Ectodermal cell (in vitro differentiated cells): ENCODE data around the gene SLC25A13.

Experiments used
- H3K27ac ChIP-seq: 2 replicates; pipeline ENCODE4 v1.7.0; 2013; ENCODE audit warnings: mild to moderate bottlenecking, low read depth, low read length; ENCODE audit not compliant: insufficient read depth, poor library complexity, severe bottlenecking
- H3K27me3 ChIP-seq: 2 replicates; pipeline ENCODE4 v1.7.0; 2013; ENCODE audit warnings: mild to moderate bottlenecking, low read length; ENCODE audit not compliant: insufficient read depth, control insufficient read depth, poor library complexity, severe bottlenecking
- H3K36me3 ChIP-seq: one replicate; pipeline ENCODE4 v1.7.0; 2013; ENCODE audit warnings: low read length; ENCODE audit not compliant: control insufficient read depth, insufficient read depth
- H3K4me1 ChIP-seq: one replicate; pipeline ENCODE4 v1.7.0; 2013; ENCODE audit warnings: low read length; ENCODE audit not compliant: control insufficient read depth, insufficient read depth
- H3K4me3 ChIP-seq: 2 replicates; pipeline ENCODE4 v1.7.0; 2013; ENCODE audit warnings: low read depth, low read length, control low read depth; ENCODE audit not compliant: insufficient read depth
- H3K9me3 ChIP-seq: 2 replicates; pipeline ENCODE4 v1.7.0; 2013; ENCODE audit warnings: mild to moderate bottlenecking, low read length, moderate library complexity; ENCODE audit not compliant: control insufficient read depth
- WGBS, 2 experiments: methylation state at CpG; one replicate each; pipeline ENCODE4 v1.1.7; 2013; ENCODE audit warnings: missing lambda C conversion rate in 2 of 2; 5-methylcytosine and 5-hydroxymethylcytosine counted together

The SLC25A13 gene

DNA sequence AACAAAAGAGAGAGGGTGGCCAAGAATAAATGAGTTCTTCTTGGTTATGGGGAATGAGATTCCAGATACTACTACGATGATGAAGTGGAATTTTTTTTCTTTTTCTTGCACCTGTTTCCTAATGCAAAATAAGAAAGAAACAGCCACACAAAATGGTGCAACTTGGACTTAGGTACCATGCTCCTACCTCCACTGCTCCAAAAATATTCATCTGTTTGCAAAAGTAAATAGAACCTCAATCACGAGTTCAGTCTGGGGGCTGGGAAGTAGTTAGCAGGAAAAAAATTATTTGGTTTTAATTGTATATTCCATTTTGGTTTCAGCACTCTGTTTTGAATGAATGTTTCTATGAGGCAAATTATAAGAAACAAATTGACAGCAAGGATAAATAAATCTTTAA is 73.5 kb downstream of the SLC25A13 start:
- H3K27ac ChIP-seq, result no peak overlapping the region
- no peaks in the 10 kb centered on the region for H3K9me3 ChIP-seq
- H3K4me3 ChIP-seq, result no peak overlapping the region
- H3K36me3 ChIP-seq, result no peaks in the 10 kb centered on the region
- 86 to 94% methylated on average over 1 to 2 of the region's 2 CpGs for WGBS, 2 experiments
- peaks cover 3% of the 10 kb centered on the region for H3K4me1 ChIP-seq
- H3K27me3 ChIP-seq, result no peaks in the 10 kb centered on the region

DNA sequence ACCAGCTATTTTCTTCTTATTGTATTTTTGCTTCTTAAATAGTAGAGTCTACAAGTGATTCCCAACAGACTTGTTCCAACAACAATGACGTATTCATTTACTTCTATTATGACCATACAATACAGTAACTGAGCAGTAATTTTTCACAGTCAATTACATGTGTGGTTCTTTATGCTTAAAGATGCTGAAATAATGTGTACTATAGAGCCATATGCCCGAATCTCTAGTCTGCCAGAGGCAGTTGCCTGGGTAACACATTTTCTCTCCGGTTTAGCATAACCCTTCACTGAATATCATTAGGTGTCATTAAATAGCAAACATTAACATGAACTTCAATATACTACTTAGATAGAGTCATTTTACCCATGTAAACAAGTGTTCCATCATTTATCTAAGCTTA is 75.0 kb downstream of the SLC25A13 start:
- Histone ChIP-seq H3K9me3 (no peaks in the 10 kb centered on the region), H3K27me3 (no peaks in the 10 kb centered on the region), H3K4me1 (peaks cover 3% of the 10 kb centered on the region), H3K36me3 (no peaks in the 10 kb centered on the region), H3K4me3 (no peak overlapping the region), H3K27ac (no peak overlapping the region)
- 93 to 100% methylated on average over 1 to 3 of the region's 3 CpGs for WGBS, 2 experiments

DNA sequence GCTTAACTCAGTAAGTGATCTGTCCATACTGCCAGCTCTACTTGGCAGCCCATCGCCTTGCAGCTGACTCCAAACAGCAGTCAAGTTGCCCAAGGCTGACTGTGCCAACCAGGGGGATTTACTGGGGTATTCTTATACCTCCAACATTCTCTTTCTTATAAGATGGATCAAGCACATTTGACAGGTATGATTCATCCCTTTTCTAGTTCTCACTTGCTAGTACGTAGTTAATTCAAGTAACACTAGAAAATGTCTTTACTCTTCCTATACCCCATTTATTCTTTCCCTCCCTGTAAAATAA is 77.0 kb downstream of the SLC25A13 start:
- Histone ChIP-seq H3K27me3 (no peaks in the 10 kb centered on the region), H3K9me3 (no peaks in the 10 kb centered on the region), H3K27ac (no peak overlapping the region), H3K4me1 (peaks cover 3% of the 10 kb centered on the region), H3K4me3 (no peak overlapping the region), H3K36me3 (no peaks in the 10 kb centered on the region)
- 95 to 99% methylated on average over 2 of the region's 2 CpGs for WGBS, 2 experiments

DNA sequence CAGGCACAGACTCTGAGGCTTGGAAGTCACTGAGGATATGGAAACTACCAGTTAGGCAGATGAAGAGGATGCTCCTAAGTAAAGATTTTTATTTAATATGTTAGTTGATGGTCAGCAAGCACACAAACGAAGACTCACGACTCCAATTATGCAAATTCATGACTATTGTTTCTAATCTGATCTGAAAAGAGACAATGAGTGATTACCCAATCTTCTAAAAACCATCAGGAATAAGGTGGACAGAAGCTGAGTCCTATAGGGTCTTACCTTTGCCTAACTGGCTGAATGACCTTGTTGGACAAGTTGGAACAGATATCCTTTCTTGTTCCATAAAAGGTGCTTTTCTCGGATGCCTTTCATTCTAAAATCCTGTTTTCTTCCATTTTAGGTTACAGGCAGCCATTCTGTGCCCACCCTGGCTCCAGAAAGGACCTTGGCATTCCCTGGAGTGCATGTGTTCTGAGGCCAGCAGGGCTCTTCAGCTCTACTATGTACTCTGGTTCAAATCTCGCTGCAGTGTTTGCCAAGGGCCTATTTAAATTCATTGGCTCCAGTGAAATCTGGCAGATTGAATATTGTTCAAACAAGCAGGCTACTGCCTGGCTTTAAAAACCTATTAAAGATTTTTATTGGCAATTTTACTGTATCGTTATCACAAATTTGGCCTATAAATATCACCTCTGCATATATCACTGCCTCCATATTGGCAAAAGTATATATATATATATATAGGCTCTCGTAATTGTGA is 77.5 kb downstream of the SLC25A13 start:
- Histone ChIP-seq H3K27me3 (no peaks in the 10 kb centered on the region), H3K9me3 (no peaks in the 10 kb centered on the region), H3K27ac (no peak overlapping the region), H3K4me1 (peaks cover 3% of the 10 kb centered on the region), H3K36me3 (no peaks in the 10 kb centered on the region), H3K4me3 (no peak overlapping the region)
- 90 to 93% methylated on average over 6 of the region's 6 CpGs for WGBS, 2 experiments

DNA sequence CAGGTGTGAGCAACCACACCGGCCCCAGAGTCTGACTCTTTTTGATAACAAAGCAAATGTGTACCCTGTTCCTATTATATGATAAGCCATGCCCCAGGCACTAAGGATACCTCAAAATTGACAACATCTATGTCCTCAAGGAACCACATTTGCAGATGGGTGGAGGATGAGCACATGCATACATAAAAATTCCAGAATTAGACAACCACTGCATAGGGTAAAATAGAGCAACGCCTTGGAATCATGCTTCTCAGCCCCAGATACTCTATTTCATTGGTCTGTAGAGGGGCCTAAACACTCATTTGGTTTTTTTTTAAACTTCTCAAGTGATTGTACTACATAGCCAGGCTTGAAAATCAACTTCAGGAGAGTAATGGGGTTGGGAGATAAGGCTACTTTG is 78.7 kb downstream of the SLC25A13 start:
- Histone ChIP-seq H3K27ac (no peak overlapping the region), H3K27me3 (no peaks in the 10 kb centered on the region), H3K36me3 (no peaks in the 10 kb centered on the region), H3K4me1 (peaks cover 3% of the 10 kb centered on the region), H3K9me3 (no peaks in the 10 kb centered on the region), H3K4me3 (no peak overlapping the region)
- WGBS, 2 experiments, result 96 to 100% methylated on average over 2 of the region's 2 CpGs

DNA sequence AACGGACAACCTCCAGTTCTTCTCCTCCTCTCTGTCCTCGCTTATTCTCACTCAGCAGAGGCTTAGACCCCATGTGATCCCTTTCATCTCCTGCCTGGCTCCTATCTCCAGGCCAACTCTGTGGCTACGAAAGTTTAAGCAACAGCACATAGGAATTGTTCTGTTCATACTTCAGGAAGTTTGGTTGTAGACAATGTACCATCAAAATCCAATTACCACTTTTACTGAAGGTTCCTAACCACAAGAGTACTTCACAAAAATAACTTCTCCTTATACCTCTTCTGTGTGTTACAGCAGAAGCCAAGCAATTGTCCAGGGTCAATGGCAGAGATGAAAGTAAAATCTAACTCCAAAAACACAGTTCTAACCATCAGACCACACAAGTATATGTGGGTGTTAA is 80.0 kb downstream of the SLC25A13 start:
- no peak overlapping the region for H3K4me3 ChIP-seq
- peaks cover 3% of the 10 kb centered on the region for H3K4me1 ChIP-seq
- H3K9me3 ChIP-seq, result no peaks in the 10 kb centered on the region
- 67 to 68% methylated on average over 3 of the region's 3 CpGs for WGBS, 2 experiments
- no peaks in the 10 kb centered on the region for H3K36me3 ChIP-seq
- no peak overlapping the region for H3K27ac ChIP-seq
- H3K27me3 ChIP-seq, result no peaks in the 10 kb centered on the region

DNA sequence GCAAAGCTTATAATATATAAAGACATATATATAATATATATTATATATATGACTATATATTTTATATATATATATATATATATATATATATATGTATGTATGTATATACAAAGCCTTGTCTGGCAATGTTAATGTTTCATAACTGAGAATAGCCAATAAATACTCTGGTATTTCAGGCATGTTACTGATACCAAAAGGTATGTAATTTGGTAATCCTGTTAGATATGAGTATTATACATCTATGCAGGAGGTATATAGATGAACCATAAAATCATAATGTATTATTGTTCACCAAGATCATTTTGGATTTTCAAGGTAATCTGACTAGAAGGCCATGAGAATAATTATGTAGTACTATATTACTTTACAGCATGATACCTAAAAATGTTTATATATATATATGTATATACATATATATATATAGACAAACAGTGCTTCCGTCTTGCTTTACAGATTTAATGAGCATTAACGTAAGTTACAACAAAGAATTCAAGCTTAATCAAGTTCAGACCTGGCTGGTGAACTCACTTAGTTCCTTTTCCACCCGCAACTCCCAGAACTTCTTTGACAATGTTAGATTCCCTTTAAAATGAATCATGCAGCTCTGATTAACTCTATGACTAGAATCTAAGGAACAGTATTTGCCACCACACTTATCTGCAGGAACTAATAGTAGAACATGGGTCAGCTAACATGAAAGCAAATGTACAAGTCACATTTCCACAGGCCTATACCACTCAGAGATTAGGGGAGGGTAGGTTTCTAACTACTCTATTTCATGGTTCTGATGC is 82.7 kb downstream of the SLC25A13 start:
- H3K27me3 ChIP-seq, result no peaks in the 10 kb centered on the region
- no peak overlapping the region for H3K27ac ChIP-seq
- no peaks in the 10 kb centered on the region for H3K9me3 ChIP-seq
- peaks cover 3% of the 10 kb centered on the region for H3K4me1 ChIP-seq
- H3K4me3 ChIP-seq, result no peak overlapping the region
- WGBS, 2 experiments, result 97 to 100% methylated on average over 3 of the region's 3 CpGs
- no peaks in the 10 kb centered on the region for H3K36me3 ChIP-seq

DNA sequence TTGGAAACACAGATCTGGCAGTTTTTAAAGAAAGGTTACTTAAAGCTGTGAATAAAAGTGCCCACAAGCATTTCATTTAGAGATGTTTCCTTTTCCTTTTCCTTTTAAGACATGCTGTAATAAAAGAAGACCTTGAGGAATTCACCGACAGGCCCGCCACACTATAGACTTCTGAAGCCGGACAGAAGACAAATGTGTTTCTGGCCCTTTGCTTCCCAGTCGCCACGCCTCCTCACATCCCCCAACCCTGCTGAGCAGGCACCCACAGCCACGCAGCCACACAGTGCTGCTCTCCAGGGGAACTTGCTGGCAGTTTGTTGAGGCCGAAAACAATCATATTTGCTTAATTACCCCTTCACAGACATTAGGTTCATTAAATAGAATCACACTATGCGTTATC is 83.4 kb downstream of the SLC25A13 start:
- H3K9me3 ChIP-seq, result no peaks in the 10 kb centered on the region
- no peaks in the 10 kb centered on the region for H3K36me3 ChIP-seq
- H3K27me3 ChIP-seq, result no peaks in the 10 kb centered on the region
- H3K27ac ChIP-seq, result no peak overlapping the region
- no peak overlapping the region for H3K4me3 ChIP-seq
- WGBS, 2 experiments, result 81 to 84% methylated on average over 7 of the region's 8 CpGs
- H3K4me1 ChIP-seq, result no peaks in the 10 kb centered on the region

DNA sequence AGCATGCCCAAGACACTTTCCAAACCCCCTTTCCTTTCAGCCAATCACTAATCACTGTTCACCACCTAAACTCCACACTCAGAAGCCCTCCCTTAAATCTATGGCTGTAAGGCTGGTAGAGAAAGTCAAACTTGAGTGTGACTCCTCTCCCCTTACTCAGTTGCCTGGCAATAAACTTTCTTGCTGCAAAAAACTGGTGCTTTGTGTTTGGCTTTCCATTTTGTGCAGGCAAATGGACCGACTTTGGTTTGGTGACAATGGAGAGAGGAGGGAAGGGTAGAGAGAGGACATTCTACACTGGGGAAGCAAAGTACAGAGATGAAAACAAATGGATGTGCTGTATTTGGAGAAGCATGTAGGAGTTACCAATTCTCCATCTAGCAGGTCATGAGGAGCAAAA is 84.9 kb downstream of the SLC25A13 start:
- whole genome bisulfite sequencing, 2 experiments, result 83 to 93% methylated on average over 1 of the region's 1 CpG
- no peaks in the 10 kb centered on the region for H3K27me3 ChIP-seq
- no peaks in the 10 kb centered on the region for H3K9me3 ChIP-seq
- H3K36me3 ChIP-seq, result no peaks in the 10 kb centered on the region
- H3K4me3 ChIP-seq, result no peak overlapping the region
- H3K4me1 ChIP-seq, result no peaks in the 10 kb centered on the region
- H3K27ac ChIP-seq, result no peak overlapping the region

DNA sequence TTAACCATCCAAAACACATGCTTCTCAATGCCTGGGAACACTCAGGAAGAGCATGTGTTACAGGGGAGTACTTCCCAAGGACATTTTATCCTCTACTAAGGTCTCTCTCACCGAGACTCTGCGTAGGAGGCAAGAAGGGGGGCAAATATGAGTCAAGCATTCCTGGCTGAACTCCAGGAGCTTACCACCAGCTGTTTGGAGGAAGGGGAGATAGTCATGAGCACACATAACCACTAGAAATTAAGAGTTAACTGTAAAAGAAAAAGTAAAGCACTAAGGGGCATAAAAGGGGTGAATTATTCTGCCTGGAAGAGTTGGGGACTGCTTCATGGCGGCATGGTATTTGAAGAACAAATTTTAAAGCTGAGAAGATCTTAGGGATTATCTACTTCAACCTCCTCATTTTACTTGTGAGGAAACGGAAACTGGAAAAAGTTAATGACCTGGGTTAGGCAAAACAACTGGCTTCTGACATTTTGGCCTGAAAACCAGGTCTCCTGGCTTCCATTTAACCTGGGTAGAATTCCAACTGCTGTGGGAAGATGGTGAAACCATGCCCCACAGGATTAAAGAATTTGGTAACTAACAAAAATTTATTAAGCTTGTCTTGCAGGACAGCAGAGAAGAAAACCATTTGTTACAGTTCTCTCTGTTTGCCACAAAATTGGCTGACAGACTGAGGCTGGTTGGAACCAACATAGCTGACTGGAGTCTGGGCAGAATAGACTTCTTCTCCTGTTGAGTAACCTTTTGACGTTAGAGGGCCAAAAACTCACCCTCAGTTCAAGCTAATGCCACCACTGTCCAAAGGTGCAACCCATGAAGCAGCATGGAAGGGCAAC is 85.5 kb downstream of the SLC25A13 start:
- H3K27me3 ChIP-seq, result no peaks in the 10 kb centered on the region
- no peak overlapping the region for H3K4me3 ChIP-seq
- H3K27ac ChIP-seq, result no peak overlapping the region
- 87 to 95% methylated on average over 4 to 5 of the region's 5 CpGs for WGBS, 2 experiments
- H3K9me3 ChIP-seq, result no peaks in the 10 kb centered on the region
- H3K4me1 ChIP-seq, result no peaks in the 10 kb centered on the region
- H3K36me3 ChIP-seq, result no peaks in the 10 kb centered on the region
